H1 (cell line): ENCODE data around the gene PCTP. TPM values are rescaled to one million over a fixed set of nuclear protein-coding genes. Genes with fewer than 3 reads are reported as not detected.

Experiments used
- JUN ChIP-seq: IDR thresholded peaks from 2 replicates; pipeline ENCODE4 v1.6.1; 2011; ENCODE audit warnings: low read depth, mild to moderate bottlenecking, improper control_type of control experiment, low read length
- polyA plus RNA-seq, 7 experiments: library from polyadenylated mRNA; depleted of rRNA in 3 of 7; stranded (reverse) in 5 of 7; unstranded in 2 of 7; fragments of >200 nt in 5 of 7; fragments of 200-250 nt in 2 of 7; gene quantifications; 1 replicate in 5 of 7; 2 replicates in 1 of 7; 4 replicates in 1 of 7; pipeline versions ENCODE4 v1.2.1 to v1.2.3, GENCODE V29; 2011 to 2013; ENCODE audit warnings: missing spikeins in 2 of 7, mixed read lengths in 2 of 7
- total RNA-seq: library from RNA; stranded (reverse); fragmentation: NEBNext Ultra II Directional; extraction: Animal tissue kit (Norgen Biotek cat#: 25700); gene quantifications from 2 replicates; pipeline ENCODE4 v1.2.1, GENCODE V29; 2021

PCTP gene
- total and polyA plus RNA-seq, 2 of the 8 experiments (the other 6 are each of a cell fraction or from before 2014, with no cell fraction given): 14.1 to 14.6 TPM

GRCh38 chr17:55720919-55721836 is 29.7 kb upstream of the PCTP start (continued):
- TF ChIP-seq JUN: no peak
